ENCODE results near the gene PSMD11.
A peak's percentile ranks its signal among the peaks of the same experiment; 100 is the strongest.
"Not testable (repeated sequence)": the region's sequence is repeated elsewhere in the genome, so short reads cannot be mapped to it uniquely, and the experiment has no call there.

Gene PSMD11

GRCh38 chr17:32444301-32445073 lies at the start of gene PSMD11:
PSMD11 (plus strand) TSS chr17:32444510; CDS start chr17:32444524, 14 bp downstream.
- DNase-seq (ENCODE audit: low read depth), result peak; percentile 99

GRCh38 chr17:32396343-32396742 lies 48.0 kb upstream of the PSMD11 start:
- DNase-seq (ENCODE audit: low read depth), result no peak

GRCh38 chr17:32398946-32399345 lies 45.4 kb upstream of the PSMD11 start:
- DNase-seq (ENCODE audit: low read depth), result no peak

GRCh38 chr17:32410085-32410484 lies 34.2 kb upstream of the PSMD11 start:
- DNase-seq (ENCODE audit: low read depth), result not testable (repeated sequence)

GRCh38 chr17:32426894-32427293 lies 17.4 kb upstream of the PSMD11 start:
- no peak for DNase-seq (ENCODE audit: low read depth)

GRCh38 chr17:32429598-32429997 lies 14.7 kb upstream of the PSMD11 start:
- no peak for DNase-seq (ENCODE audit: low read depth)

- DNase-seq (ENCODE audit: low read depth), result no peak
These were observed 3.6 kb upstream of the PSMD11 start for GRCh38 chr17:32440722-32441121.

- DNase-seq (ENCODE audit: low read depth), result no peak
These were observed 2.4 kb upstream of the PSMD11 start for GRCh38 chr17:32441886-32442285.

GRCh38 chr17:32443827-32444300 lies 446 bp upstream of the PSMD11 start:
- no peak for DNase-seq (ENCODE audit: low read depth)

- peak; percentile 12 for DNase-seq (ENCODE audit: low read depth)
These were observed 735 bp downstream of the PSMD11 start for GRCh38 chr17:32445074-32445415.

- DNase-seq (ENCODE audit: low read depth), result no peak
These were observed 1.2 kb downstream of the PSMD11 start for GRCh38 chr17:32445497-32445896.

GRCh38 chr17:32445971-32446370 lies 1.7 kb downstream of the PSMD11 start:
- no peak for DNase-seq (ENCODE audit: low read depth)

- no peak for DNase-seq (ENCODE audit: low read depth)
These were observed 2.6 kb downstream of the PSMD11 start for GRCh38 chr17:32446949-32447348.

- DNase-seq (ENCODE audit: low read depth), result no peak
These were observed 5.7 kb downstream of the PSMD11 start for GRCh38 chr17:32449963-32450362.

- DNase-seq (ENCODE audit: low read depth), result not testable (repeated sequence)
These were observed 6.1 kb downstream of the PSMD11 start for GRCh38 chr17:32450379-32450778.

- no peak for DNase-seq (ENCODE audit: low read depth)
These were observed 7.6 kb downstream of the PSMD11 start for GRCh38 chr17:32451879-32452278.

GRCh38 chr17:32452281-32452680 lies 8.0 kb downstream of the PSMD11 start:
- DNase-seq (ENCODE audit: low read depth), result no peak

- no peak for DNase-seq (ENCODE audit: low read depth)
These were observed 9.1 kb downstream of the PSMD11 start for GRCh38 chr17:32453370-32453769.

GRCh38 chr17:32458371-32458770 lies 14.1 kb downstream of the PSMD11 start:
- DNase-seq (ENCODE audit: low read depth), result no peak

GRCh38 chr17:32460054-32460453 lies 15.7 kb downstream of the PSMD11 start:
- DNase-seq (ENCODE audit: low read depth), result no peak

GRCh38 chr17:32461498-32461852 lies 17.2 kb downstream of the PSMD11 start:
- no peak for DNase-seq (ENCODE audit: low read depth)

GRCh38 chr17:32461853-32462617 lies 17.7 kb downstream of the PSMD11 start:
- no peak for DNase-seq (ENCODE audit: low read depth)

GRCh38 chr17:32463304-32463703 lies 19.0 kb downstream of the PSMD11 start:
- no peak for DNase-seq (ENCODE audit: low read depth)

All from stimulated activated CD8-positive, alpha-beta memory T cell treated with anti-CD3 and anti-CD28 coated beads, Interleukin-12 subunit alpha, Interleukin-12 subunit beta, amount 100 ng/mL, for 4 hours (primary cell).